Measurements from ENCODE around the gene EME1. TPM values are rescaled to one million over a fixed set of nuclear protein-coding genes. Genes with fewer than 3 reads are reported as not detected.
A peak's percentile ranks its signal among the peaks of the same experiment; 100 is the strongest.

The EME1 gene
- total and polyA plus RNA-seq, 2 of the 13 experiments (the other 11 are each of a cell fraction or from before 2014, with no cell fraction given), result 20.7 to 24.6 TPM

DNA sequence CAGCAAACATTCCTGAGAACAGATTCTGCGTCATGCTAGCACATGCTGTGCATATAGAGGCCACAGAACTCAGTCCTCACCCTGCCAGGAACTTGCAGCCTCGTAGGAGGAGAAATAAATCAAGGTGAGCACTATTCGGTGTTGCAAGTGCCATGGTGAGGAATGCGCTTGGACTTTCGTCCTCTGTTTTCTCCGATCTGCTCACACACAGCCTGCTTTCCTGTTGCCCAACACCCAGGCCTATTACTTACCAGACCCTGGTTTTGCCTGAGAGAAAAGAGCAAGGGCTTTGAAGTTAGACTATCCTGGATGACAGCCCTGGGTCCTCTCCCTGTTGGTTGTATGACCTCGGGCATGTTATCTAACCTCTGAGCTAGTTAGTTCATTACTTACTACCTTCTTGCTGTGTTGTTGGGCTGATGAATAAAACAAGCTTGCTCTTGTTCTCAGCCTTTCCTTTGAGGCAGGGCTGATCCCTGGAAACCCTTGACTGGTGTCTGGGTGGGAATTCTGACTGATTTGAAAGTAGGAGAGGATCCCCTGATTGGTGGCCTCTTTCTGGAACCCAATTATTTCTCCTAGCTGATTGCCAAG lies 55.9 kb downstream of the EME1 start (continued):
- TF ChIP-seq ZFP62 (CRISPR knock-in tag; IDR thresholded peaks at IDR 0.05), result no peak
- peak; percentile 95 for TF ChIP-seq KDM6A (CRISPR knock-in tag; IDR thresholded peaks at IDR 0.05; ENCODE audit: low read depth)
- TF ChIP-seq ZNF17 (CRISPR knock-in tag; IDR thresholded peaks at IDR 0.05), result no peak
- TF ChIP-seq KLF13 (CRISPR knock-in tag; IDR thresholded peaks at IDR 0.05), result 0 out of 2 replicates have a peak, but pooled peaks have one; percentile 48
- TF ChIP-seq, protein P1, sequence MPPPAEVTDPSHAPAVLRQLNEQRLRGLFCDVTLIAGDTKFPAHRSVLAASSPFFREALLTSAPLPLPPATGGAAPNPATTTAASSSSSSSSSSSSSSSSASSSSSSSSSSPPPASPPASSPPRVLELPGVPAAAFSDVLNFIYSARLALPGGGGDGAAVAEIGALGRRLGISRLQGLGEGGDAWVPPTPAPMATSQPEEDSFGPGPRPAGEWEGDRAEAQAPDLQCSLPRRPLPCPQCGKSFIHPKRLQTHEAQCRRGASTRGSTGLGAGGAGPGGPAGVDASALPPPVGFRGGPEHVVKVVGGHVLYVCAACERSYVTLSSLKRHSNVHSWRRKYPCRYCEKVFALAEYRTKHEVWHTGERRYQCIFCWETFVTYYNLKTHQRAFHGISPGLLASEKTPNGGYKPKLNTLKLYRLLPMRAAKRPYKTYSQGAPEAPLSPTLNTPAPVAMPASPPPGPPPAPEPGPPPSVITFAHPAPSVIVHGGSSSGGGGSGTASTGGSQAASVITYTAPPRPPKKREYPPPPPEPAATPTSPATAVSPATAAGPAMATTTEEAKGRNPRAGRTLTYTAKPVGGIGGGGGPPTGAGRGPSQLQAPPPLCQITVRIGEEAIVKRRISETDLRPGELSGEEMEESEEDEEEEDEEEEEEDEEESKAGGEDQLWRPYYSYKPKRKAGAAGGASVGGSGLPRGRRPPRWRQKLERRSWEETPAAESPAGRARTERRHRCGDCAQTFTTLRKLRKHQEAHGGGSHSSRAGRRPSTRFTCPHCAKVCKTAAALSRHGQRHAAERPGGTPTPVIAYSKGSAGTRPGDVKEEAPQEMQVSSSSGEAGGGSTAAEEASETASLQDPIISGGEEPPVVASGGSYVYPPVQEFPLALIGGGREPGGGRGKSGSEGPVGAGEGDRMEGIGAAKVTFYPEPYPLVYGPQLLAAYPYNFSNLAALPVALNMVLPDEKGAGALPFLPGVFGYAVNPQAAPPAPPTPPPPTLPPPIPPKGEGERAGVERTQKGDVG (CRISPR knock-in tag; IDR thresholded peaks at IDR 0.05; ENCODE audit: borderline replicate concordance), result peak; percentile 55; the same call in 1 of the 2 replicates
- peak; percentile 79 for TF ChIP-seq ZNF12 (CRISPR knock-in tag; IDR thresholded peaks at IDR 0.05)
- TF ChIP-seq TARDBP (CRISPR knock-in tag; IDR thresholded peaks at IDR 0.05), result peak; percentile 99
- peak; percentile 78 for TF ChIP-seq MED8 (CRISPR knock-in tag; IDR thresholded peaks at IDR 0.05; ENCODE audit: insufficient replicate concordance)
- TF ChIP-seq, protein P2, sequence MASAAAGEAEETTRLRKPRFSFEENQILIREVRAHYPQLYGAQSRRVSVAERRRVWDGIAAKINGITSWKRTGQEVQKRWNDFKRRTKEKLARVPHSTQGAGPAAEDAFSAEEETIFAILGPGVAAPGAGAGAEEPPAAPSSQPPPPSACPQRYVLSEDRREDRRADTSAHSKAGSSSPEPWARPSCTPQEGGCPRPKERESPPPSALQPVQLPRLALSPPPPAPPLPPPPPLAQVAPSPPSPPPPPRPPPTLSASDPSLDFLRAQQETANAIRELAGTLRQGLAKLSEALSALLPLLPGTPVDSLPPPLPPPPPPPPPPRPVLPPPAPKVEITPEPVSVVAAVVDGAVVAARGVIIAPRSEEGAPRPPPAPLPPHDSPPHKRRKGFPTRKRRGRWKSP (CRISPR knock-in tag; IDR thresholded peaks at IDR 0.05), result peak; percentile 81
- peak; percentile 25; the same call in 1 of the 2 replicates for TF ChIP-seq ZNF225 (CRISPR knock-in tag; IDR thresholded peaks at IDR 0.05)
- TF ChIP-seq NONO (IDR thresholded peaks at IDR 0.05), result no peak
- peak; percentile 63; the same call in 1 of the 2 replicates for TF ChIP-seq NONO (CRISPR knock-in tag; conservative IDR thresholded peaks at IDR 0.05)
- TF ChIP-seq ZNF564 (CRISPR knock-in tag; IDR thresholded peaks at IDR 0.05), result peak; percentile 70; the same call in 1 of the 2 replicates
- peak; percentile 69 for TF ChIP-seq ZNF501 (CRISPR knock-in tag; IDR thresholded peaks at IDR 0.05)
- TF ChIP-seq NFIB (CRISPR knock-in tag; IDR thresholded peaks at IDR 0.05; ENCODE audit: borderline replicate concordance), result no peak
- TF ChIP-seq, protein P3, sequence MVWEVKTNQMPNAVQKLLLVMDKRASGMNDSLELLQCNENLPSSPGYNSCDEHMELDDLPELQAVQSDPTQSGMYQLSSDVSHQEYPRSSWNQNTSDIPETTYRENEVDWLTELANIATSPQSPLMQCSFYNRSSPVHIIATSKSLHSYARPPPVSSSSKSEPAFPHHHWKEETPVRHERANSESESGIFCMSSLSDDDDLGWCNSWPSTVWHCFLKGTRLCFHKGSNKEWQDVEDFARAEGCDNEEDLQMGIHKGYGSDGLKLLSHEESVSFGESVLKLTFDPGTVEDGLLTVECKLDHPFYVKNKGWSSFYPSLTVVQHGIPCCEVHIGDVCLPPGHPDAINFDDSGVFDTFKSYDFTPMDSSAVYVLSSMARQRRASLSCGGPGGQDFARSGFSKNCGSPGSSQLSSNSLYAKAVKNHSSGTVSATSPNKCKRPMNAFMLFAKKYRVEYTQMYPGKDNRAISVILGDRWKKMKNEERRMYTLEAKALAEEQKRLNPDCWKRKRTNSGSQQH (CRISPR knock-in tag; IDR thresholded peaks at IDR 0.05; ENCODE audit: low read depth), result peak; percentile 81; the same call in 1 of the 2 replicates
- TF ChIP-seq SMC3 (IDR thresholded peaks at IDR 0.05; ENCODE audit: low read length), result peak; percentile 42; the same call in 1 of the 2 replicates
- TF ChIP-seq CBFB (CRISPR knock-in tag; IDR thresholded peaks at IDR 0.05), result peak; percentile 73
- TF ChIP-seq ZNF160 (CRISPR knock-in tag; IDR thresholded peaks at IDR 0.05), result peak; percentile 31; the same call in 1 of the 2 replicates
- TF ChIP-seq SP4 (CRISPR knock-in tag; IDR thresholded peaks at IDR 0.05), result peak; percentile 59; the same call in 1 of the 2 replicates
- TF ChIP-seq ISL2 (CRISPR knock-in tag; IDR thresholded peaks at IDR 0.05), result peak; percentile 87
- TF ChIP-seq HCFC1 (IDR thresholded peaks at IDR 0.05; ENCODE audit: low read depth, low read length), result 0 out of 2 replicates have a peak, but pooled peaks have one; percentile 2
- peak; percentile 44; the same call in 1 of the 2 replicates for TF ChIP-seq LCORL (IDR thresholded peaks at IDR 0.05)
- peak; percentile 97 for TF ChIP-seq LCORL (CRISPR knock-in tag; IDR thresholded peaks at IDR 0.05)
- TF ChIP-seq CEBPB (IDR thresholded peaks at IDR 0.05; ENCODE audit: borderline replicate concordance, low read depth, low read length), result peak; percentile 99
- TF ChIP-seq RELA (CRISPR knock-in tag; IDR thresholded peaks at IDR 0.05), result 0 out of 2 replicates have a peak, but pooled peaks have one; percentile 63
- TF ChIP-seq ZSCAN9 (CRISPR knock-in tag; IDR thresholded peaks at IDR 0.05; ENCODE audit: borderline replicate concordance), result peak; percentile 94
- peak; percentile 69 for TF ChIP-seq KDM2A (CRISPR knock-in tag; IDR thresholded peaks at IDR 0.05; ENCODE audit: borderline replicate concordance, low read depth)
